ENCODE data around the gene EIF4E3.

Gene EIF4E3

DNA sequence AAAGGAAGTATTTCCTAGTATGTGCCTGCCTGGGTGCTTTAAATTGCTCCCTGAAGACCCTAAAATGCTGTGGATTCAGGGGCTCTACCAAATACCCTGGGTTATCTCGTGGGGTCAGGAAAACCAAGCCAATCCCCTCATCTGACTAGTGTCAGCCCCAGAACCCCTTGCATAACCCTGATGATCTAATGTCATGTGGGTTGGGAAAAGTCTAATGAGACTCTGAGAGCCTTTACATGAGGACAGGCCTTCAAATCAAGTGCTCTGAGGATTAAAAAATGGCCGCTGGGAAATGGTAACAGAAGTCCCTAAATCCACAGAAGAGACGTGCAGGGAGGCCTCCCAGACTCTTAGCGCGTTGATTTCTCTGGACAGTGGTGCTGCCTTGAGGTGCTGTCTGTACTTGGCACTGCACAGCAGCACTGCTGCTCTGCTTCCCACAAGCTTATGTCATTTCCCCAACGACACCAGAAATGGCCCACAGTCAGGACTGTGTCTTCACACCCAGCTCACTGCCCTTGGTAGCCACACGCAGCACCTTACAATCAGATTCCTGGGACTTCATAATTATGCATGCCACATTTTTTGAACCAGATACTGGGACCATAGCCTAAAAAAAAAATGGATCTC, 16.6 kb downstream of the EIF4E3 start:
- no peak for ATAC-seq
- H3K4me3 Mint-ChIP-seq = no peak overlapping the region
- no peaks in the 10 kb centered on the region for H3K9me3 Mint-ChIP-seq

DNA sequence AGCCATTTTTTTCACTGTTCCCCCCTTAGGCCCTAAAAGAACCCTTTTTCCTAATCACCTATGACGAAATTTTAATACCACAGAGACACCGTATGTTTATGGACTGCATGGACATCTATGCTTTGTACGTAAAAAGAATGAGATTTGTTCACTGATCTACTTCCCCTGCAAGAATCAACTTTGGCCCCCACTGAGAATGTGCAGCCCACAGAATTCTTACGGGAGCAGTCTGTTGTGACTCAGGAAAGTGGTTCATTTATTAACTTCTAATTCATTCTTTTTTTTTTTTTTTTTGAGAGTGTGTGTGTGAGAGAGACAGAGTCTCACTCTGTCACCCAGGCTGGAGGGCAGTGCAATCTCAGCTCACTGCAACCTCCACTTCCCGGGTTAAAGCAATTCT, 17.6 kb downstream of the EIF4E3 start:
- Mint-ChIP-seq H3K27ac (no peak overlapping the region), H3K27me3 (no peaks in the 10 kb centered on the region), H3K36me3 (no peaks in the 10 kb centered on the region), H3K4me1 (peaks cover under 1% of the 10 kb centered on the region), H3K4me3 (no peak overlapping the region), H3K9me3 (no peaks in the 10 kb centered on the region)
- ATAC-seq = no peak

More for the DNA sequence above, 16.6 kb downstream of the EIF4E3 start:
- Mint-ChIP-seq H3K36me3 (no peaks in the 10 kb centered on the region), H3K27ac (no peak overlapping the region), H3K4me1 (no peaks in the 10 kb centered on the region), H3K27me3 (peaks cover under 1% of the 10 kb centered on the region)

DNA sequence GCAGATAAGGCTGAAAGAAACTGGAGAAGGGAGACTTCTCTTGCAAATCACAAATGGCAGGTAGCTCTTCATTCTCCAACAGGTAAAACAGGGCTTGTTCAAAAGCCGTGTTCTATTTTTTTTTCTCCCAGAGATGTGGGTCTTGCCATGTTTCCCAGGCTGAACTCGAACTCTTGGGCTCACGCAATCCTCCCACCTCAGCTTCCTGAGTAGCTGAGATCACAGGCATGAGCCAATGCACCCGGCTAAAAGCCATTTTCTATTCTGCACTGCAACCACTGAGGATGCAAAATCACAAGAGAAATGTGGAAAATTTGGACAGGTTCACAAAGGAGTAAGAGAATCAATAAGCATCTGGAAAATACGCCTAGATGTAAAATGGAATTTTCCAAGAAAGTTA, 19.5 kb downstream of the EIF4E3 start:
- Mint-ChIP-seq H3K4me1 (peaks cover 6% of the 10 kb centered on the region), H3K9me3 (no peaks in the 10 kb centered on the region), H3K36me3 (no peaks in the 10 kb centered on the region), H3K27ac (no peak overlapping the region), H3K4me3 (no peak overlapping the region), H3K27me3 (no peaks in the 10 kb centered on the region)
- ATAC-seq = no peak

DNA sequence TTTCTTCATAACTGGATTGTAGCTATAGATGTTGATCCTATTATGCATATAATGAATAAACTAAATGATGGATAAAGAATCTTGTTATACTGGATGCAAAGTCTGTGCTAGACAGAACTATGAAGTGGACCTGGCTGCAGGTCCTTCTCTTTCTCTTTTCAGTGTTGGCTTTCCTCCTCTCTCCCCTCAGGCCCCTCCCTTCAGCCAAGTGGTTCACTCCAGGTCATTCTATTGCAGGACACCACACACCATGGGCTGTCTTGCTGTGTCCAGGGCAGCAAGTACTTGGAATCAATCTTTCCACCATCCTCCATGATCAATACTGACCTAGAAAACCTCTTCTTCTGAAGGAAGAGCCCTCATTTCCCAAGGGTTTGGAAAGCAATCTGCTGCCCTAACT, 20.3 kb downstream of the EIF4E3 start:
- H3K4me3 Mint-ChIP-seq = no peak overlapping the region
- no peak overlapping the region for H3K27ac Mint-ChIP-seq
- no peaks in the 10 kb centered on the region for H3K36me3 Mint-ChIP-seq

DNA sequence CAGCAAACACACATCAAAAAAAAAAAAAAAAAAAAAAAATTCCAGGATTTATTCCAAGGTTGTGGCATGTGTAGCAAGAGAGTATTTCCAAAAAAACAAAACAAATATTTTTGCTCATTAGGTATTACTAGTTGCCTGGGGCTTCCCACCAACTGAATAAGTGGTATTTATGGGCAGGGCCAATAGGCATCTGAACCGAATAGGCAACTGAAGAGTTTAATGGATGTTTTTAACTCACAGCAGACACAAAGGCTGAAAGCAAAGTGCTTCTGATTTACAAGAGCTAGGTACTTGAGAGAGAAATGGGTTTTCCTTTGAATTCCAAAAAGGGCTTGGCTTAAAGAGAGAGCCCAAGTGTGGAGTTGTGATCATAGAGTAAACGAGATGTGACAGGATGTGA, 21.4 kb downstream of the EIF4E3 start:
- H3K36me3 Mint-ChIP-seq = no peaks in the 10 kb centered on the region
- H3K4me3 Mint-ChIP-seq = no peak overlapping the region
- no peaks in the 10 kb centered on the region for H3K27me3 Mint-ChIP-seq
- ATAC-seq = no peak
- peaks cover 6% of the 10 kb centered on the region for H3K4me1 Mint-ChIP-seq
- H3K9me3 Mint-ChIP-seq = no peaks in the 10 kb centered on the region
- no peak overlapping the region for H3K27ac Mint-ChIP-seq

More for the DNA sequence above, 20.3 kb downstream of the EIF4E3 start:
- H3K4me1 Mint-ChIP-seq = peaks cover 6% of the 10 kb centered on the region
- no peak for ATAC-seq
- no peaks in the 10 kb centered on the region for H3K27me3 Mint-ChIP-seq
- H3K9me3 Mint-ChIP-seq = no peaks in the 10 kb centered on the region

DNA sequence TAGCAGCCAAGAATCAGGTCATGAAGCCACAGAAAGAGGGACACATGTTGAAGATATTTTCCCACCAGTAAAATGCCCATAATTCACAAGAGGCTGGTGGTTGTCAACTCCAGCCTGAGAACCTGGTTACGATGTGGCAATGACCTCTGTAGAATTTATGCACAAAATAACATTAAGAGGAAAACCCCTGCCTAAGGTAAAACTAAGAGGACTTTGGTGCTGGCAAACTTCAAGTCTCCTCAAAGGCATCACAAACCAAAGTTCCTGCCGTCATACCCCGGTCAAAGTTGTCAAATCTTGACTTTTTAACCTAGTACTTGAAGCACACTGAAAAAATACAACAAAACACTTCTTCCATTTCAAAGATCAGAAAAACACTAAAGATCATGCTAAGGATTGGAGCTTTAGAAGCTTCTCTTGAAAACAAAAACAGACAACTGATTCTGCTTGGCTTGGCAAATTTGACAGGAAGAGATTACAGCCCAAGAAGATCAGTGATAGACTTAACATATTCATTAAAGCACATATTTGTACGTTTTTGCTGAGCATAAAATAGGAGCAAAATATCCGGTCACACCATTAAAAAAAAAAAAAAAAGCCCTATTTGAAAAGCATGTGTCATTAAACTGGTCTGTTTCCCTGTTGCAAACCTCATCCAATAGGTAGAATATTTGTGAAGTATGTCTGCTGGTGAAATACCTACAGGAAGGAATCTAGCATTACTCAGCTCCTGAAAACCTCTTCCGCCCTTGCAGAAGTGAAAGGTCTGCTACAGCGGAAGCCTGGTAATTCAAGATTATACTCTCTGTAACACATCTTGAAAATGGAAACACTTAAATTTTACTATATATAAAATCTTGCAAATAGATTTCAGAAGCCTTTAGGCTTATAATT, 22.8 kb downstream of the EIF4E3 start:
- H3K27me3 Mint-ChIP-seq = no peaks in the 10 kb centered on the region
- ATAC-seq = no peak
- H3K27ac Mint-ChIP-seq = no peak overlapping the region
- H3K9me3 Mint-ChIP-seq = no peaks in the 10 kb centered on the region
- H3K4me3 Mint-ChIP-seq = no peak overlapping the region
- peaks cover 4% of the 10 kb centered on the region for H3K36me3 Mint-ChIP-seq
- peaks cover 6% of the 10 kb centered on the region for H3K4me1 Mint-ChIP-seq

DNA sequence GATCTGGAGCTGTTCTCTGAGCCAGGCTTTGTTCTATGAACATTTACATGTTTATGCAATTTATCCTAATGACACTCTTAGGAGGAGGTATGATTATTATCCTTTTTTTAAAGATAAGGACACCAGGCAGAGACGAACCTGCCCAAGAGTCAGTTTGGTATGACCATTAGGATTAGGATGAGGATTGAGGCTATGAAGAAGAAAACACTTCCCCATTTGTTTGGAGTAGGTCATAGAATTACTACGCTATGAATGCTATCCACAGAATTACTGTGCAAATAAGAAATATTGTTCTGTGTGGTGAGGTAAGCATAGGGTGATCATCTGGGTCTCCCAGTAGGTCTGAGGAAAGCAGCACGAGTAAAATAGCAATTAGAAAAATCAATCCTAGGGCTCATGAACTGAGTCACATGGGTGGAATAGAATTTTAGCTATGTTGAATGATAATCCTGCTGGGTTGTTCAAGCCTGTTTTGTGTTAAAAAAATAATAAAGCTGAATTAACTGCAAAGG, 23.9 kb downstream of the EIF4E3 start:
- H3K36me3 Mint-ChIP-seq = peaks cover 6% of the 10 kb centered on the region
- ATAC-seq = no peak
- no peaks in the 10 kb centered on the region for H3K9me3 Mint-ChIP-seq
- H3K4me3 Mint-ChIP-seq = no peak overlapping the region
- H3K27ac Mint-ChIP-seq = no peak overlapping the region
- H3K4me1 Mint-ChIP-seq = peaks cover 6% of the 10 kb centered on the region
- no peaks in the 10 kb centered on the region for H3K27me3 Mint-ChIP-seq

DNA sequence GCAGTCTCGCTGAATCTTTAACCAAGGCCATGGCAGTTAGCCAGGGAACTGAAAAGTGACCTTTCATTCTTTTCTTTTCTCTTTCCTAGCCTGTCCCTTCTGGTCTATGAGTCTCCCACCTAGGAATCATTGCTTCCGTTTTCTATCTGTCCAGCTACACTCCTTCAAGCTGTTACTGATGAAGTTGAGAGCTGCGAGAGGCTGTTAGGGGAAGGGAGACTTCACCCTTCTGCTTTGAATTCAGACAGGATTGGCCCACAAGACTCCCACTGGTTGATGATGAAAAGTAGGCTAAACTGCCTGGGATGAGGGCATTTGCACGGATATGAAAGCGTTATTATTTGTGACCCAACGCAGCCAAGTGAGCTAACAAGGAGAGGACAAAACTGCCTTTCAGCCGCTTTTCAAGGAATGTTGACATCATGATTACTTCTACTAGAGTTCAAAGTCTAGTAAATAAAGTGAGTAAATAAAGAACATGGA, 30.2 kb downstream of the EIF4E3 start:
- H3K27me3 Mint-ChIP-seq = peaks cover 9% of the 10 kb centered on the region
- no peaks in the 10 kb centered on the region for H3K9me3 Mint-ChIP-seq
- peaks cover 6% of the 10 kb centered on the region for H3K36me3 Mint-ChIP-seq
- ATAC-seq = no peak
- H3K4me3 Mint-ChIP-seq = no peak overlapping the region
- H3K4me1 Mint-ChIP-seq = no peaks in the 10 kb centered on the region
- H3K27ac Mint-ChIP-seq = no peak overlapping the region

DNA sequence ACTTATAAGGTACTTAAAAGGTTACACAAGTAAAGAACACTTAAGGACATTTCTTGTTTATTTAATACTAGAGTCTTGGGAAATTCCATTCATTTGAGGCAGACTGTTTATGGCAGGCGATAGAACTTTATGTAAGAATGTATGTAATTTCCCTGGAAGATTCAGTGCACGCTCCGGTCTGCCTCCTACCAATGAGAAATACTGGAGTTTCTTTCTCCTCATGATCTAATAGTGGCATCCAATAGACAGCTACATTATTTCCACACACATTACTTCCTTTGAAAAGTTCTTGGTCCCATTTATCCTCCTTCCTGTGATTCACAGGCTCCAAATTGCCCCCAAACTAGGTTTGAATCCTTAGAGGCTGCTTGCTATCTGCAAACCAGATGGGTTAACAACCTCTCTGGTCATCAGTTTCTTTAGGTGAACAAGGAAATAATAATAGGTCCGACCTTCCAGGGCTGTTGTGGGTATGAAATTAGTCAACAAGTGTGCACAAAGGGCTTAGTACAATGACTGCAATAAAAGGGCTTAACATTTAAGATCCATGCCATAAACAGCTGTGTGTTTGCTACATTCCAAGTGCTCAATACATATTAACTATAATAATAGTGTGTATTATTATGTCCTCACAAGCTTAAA, 30.7 kb downstream of the EIF4E3 start:
- H3K9me3 Mint-ChIP-seq = no peaks in the 10 kb centered on the region
- H3K36me3 Mint-ChIP-seq = peaks cover 6% of the 10 kb centered on the region
- H3K27ac Mint-ChIP-seq = no peak overlapping the region

DNA sequence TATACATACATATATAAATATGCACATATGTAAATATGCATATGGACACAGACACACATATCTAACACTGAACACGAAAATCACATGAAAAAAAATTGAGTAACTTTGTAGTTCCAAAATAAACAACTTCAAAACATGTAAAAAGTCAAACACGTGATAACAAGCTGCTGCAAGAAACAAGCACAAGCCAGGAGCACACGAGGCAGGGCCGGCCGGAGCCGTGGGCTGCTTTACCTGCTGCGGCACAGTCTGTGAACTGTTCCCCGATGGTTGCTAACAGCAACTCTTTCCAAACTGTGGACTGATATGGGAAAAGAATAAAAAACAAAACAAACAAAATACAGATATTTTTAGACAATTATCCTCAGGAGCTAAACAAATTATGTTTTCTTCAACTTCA, 31.6 kb downstream of the EIF4E3 start:
- peaks cover 6% of the 10 kb centered on the region for H3K36me3 Mint-ChIP-seq
- H3K27me3 Mint-ChIP-seq = peaks cover 9% of the 10 kb centered on the region
- H3K4me1 Mint-ChIP-seq = no peaks in the 10 kb centered on the region
- ATAC-seq = no peak
- no peak overlapping the region for H3K27ac Mint-ChIP-seq
- no peak overlapping the region for H3K4me3 Mint-ChIP-seq
- no peaks in the 10 kb centered on the region for H3K9me3 Mint-ChIP-seq

More for the DNA sequence above, 30.7 kb downstream of the EIF4E3 start:
- ATAC-seq = no peak
- H3K27me3 Mint-ChIP-seq = peaks cover 9% of the 10 kb centered on the region
- no peaks in the 10 kb centered on the region for H3K4me1 Mint-ChIP-seq
- no peak overlapping the region for H3K4me3 Mint-ChIP-seq

DNA sequence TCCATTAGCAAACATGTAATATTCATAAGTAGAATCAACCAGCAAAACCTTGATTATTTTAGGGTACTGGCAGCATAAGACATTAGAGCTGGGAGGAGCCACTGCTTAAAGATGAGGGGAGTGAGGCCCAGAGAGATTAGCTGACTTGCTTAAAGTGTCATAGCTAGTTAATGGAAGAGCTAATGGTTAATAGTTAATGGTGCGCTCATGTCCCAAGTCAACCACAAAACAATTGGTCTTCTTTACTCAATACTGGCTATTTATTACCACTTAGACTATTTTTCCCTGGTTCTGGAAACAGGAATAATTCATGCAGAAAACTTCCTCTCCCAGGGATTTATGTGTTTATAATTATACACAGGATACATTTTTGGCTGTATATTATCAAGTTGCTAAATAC, 33.1 kb downstream of the EIF4E3 start:
- Mint-ChIP-seq H3K27ac (no peak overlapping the region), H3K36me3 (no peaks in the 10 kb centered on the region), H3K9me3 (no peaks in the 10 kb centered on the region), H3K4me3 (no peak overlapping the region), H3K4me1 (no peaks in the 10 kb centered on the region), H3K27me3 (peaks cover 9% of the 10 kb centered on the region)
- no peak for ATAC-seq

DNA sequence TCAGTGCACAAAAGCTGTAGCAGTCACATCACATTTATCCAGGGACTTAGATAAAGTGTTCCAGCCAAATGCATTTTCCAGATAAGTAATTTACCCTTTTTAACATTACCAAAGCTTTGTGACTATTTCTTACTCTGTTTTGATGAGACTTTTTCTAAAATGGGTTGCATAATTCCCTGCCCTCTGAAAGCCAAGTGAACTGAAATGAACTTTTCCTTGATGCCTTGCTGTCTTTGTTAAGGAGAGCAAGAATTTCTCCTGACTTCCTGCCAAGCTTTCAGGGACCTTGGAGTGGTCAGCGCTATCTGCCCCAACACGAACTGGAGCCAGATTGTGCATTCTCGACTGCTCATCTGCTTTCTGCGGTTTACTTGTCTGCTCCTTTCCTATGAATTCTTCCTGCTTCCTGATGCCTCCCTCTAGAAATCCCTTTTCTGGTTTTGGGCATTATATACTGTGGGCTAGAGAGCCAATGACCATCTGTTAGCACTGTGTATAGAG, 34.8 kb downstream of the EIF4E3 start:
- Mint-ChIP-seq H3K27me3 (peaks cover 9% of the 10 kb centered on the region), H3K9me3 (peaks cover 3% of the 10 kb centered on the region), H3K27ac (no peak overlapping the region), H3K4me1 (no peaks in the 10 kb centered on the region), H3K4me3 (no peak overlapping the region), H3K36me3 (no peaks in the 10 kb centered on the region)
- ATAC-seq = no peak

DNA sequence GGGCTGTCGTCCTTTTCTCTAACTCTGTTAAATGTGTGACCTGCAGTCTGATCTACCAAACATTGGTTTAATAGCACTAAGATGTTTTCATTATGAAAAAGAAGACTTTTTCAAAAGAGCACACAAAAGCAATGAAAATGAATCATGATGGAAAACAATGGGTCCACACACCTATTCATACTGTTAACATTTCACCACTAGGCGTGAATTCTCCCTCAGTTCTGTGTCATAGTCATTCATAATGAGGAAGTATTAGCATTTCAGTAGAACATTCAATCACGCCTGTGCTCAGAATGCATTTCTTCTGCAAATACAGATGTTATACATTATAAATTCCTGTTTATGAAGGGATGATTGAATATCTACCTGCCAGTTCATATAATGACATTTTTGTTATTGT, 35.9 kb downstream of the EIF4E3 start:
- Mint-ChIP-seq H3K36me3 (no peaks in the 10 kb centered on the region), H3K27ac (no peak overlapping the region), H3K9me3 (peaks cover 3% of the 10 kb centered on the region), H3K4me1 (no peaks in the 10 kb centered on the region), H3K4me3 (no peak overlapping the region), H3K27me3 (peaks cover 15% of the 10 kb centered on the region)
- ATAC-seq = peak; percentile 66

DNA sequence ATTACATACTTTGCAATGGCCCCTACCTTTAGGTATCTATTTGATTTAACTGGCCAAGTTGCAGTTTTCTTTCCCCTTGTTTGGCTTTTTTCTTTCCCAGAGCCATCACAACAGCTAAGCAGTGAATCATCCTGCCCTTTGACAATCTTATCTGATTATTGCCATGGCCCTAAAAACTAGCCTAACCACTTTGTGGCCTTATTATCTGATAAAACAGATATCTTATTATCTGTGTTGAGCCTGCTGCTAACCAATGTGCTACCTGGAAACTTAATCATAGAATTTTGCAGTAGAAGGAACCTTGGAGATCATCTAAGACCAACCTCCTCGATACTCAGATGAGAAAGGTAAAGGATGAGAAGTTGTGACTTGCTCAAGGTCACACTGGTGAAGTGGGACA, 37.1 kb downstream of the EIF4E3 start:
- no peak for ATAC-seq
- no peaks in the 10 kb centered on the region for H3K4me1 Mint-ChIP-seq
- peaks cover 3% of the 10 kb centered on the region for H3K9me3 Mint-ChIP-seq
- no peak overlapping the region for H3K27ac Mint-ChIP-seq
- no peak overlapping the region for H3K4me3 Mint-ChIP-seq
- H3K36me3 Mint-ChIP-seq = no peaks in the 10 kb centered on the region
- H3K27me3 Mint-ChIP-seq = peaks cover 21% of the 10 kb centered on the region

DNA sequence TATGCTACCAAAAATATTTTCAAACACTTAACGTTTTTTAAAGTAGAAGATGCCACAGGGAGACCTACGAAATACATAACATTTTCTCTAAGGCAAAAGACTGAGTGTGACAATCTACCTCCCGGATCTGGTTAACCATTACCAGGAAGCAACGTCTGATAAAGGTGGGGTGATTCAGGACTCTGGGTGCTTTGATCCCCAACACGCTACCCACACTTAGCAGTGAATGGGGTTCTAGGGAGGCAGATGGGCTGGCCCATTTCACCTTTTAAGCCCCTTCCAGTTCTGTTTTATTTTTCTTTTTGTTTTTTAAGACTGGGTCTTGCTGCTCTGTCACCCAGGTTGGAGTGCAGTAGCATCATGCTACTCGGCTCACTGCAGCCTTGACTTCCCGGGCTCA, 39.5 kb downstream of the EIF4E3 start:
- no peak overlapping the region for H3K27ac Mint-ChIP-seq
- H3K4me3 Mint-ChIP-seq = no peak overlapping the region
- no peaks in the 10 kb centered on the region for H3K4me1 Mint-ChIP-seq
- peaks cover 3% of the 10 kb centered on the region for H3K9me3 Mint-ChIP-seq
- no peak for ATAC-seq
- H3K36me3 Mint-ChIP-seq = no peaks in the 10 kb centered on the region
- peaks cover 12% of the 10 kb centered on the region for H3K27me3 Mint-ChIP-seq

All from stimulated activated memory B cell treated with anti-CD40 and anti-IgM and Interleukin-4, amounts not matched to agents 10 μg/mL and 1 μg/mL and 100 μg/mL, for 72 hours (primary cell).